ENCODE results near the gene C2CD4A. TPM values are rescaled to one million over a fixed set of nuclear protein-coding genes. Genes with fewer than 3 reads are reported as not detected.

The C2CD4A gene
- total and polyA plus RNA-seq, 2 of the 4 experiments (the other 2 are of a cell fraction), result not detected

DNA sequence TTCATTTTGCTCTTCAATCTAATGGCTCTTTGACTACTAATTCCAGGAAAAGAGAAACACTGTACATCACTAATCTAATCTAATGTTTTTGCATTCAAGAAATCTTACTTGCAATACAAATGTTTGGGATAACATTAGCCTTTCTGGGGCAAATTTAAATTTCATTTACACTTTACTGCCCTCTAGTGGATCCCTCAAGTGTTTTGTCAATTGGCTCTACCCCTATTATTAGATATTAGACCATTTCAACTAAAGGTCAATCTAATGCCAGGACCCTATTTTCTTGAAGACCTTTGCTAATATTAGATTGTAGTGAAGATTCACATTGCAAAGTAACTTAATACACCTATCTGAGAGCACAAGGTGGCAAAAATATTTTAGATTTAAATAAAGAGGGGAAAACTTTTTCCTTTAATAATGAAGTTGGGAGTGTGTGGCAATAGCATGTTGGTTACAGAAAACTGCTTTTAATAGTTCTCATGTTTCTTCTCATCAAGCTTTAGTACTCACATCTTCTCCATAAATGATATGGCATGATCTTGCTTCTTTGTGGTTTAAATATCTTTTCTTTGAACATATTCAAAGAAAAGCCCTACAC, 5.0 kb downstream of the C2CD4A start:
- peaks cover 22% of the 10 kb centered on the region for H3K27me3 ChIP-seq (ENCODE audit: control insufficient read depth, insufficient read depth, low read length)
- no peak overlapping the region for H2AK5ac ChIP-seq (ENCODE audit: low read depth, low read length)
- dilution Hi-C loops (cut with HindIII; ENCODE audit: low sequenced_read_pairs, unreplicated experiment) (no loop called here), in situ Hi-C loops (cut with MboI; ENCODE audit: low sequenced_read_pairs) (no loop called here), intact Hi-C loops (cut with micrococcal nuclease) (loop anchor here (1.0 to 5.0 kb wide), 2 partner anchors 200 to 235 kb away; no protein-coding TSS in a partner anchor)
- H2BK15ac ChIP-seq (ENCODE audit: low read depth, low read length), result no peak overlapping the region
- no peak overlapping the region for H4K8ac ChIP-seq (ENCODE audit: low read depth in 2 of 2, low read length in 2 of 2)
- peak; percentile 36; the same call in 1 of the 2 replicates for ATAC-seq (ENCODE audit: low read depth)
- no peaks in the 10 kb centered on the region for H3K9me3 ChIP-seq (ENCODE audit: control insufficient read depth, insufficient read depth, low read length)
- no peak overlapping the region for H2BK20ac ChIP-seq (ENCODE audit: low read depth, low read length)
- no peaks in the 10 kb centered on the region for H3K79me1 ChIP-seq (ENCODE audit: low read depth in 1 of 2, low read length in 2 of 2)
- H2BK5ac ChIP-seq (ENCODE audit: low read depth, low read length, poor library complexity, severe bottlenecking), result no peak overlapping the region
- H3K14ac ChIP-seq (replicated peaks; ENCODE audit: low read depth, low read length), result no peak overlapping the region
- BruUV-seq (replicated peaks), result no TSS peak
- CTCF ChIA-PET, result interaction anchor here (0.6 kb wide), 1 partner anchor 1451 kb away, joined by 3 read pairs; no protein-coding TSS in a partner anchor
- no peak for TF ChIP-seq RCOR1 (IDR thresholded peaks at IDR 0.05; ENCODE audit: insufficient replicate concordance, low read length)
- TF ChIP-seq, protein P1, sequence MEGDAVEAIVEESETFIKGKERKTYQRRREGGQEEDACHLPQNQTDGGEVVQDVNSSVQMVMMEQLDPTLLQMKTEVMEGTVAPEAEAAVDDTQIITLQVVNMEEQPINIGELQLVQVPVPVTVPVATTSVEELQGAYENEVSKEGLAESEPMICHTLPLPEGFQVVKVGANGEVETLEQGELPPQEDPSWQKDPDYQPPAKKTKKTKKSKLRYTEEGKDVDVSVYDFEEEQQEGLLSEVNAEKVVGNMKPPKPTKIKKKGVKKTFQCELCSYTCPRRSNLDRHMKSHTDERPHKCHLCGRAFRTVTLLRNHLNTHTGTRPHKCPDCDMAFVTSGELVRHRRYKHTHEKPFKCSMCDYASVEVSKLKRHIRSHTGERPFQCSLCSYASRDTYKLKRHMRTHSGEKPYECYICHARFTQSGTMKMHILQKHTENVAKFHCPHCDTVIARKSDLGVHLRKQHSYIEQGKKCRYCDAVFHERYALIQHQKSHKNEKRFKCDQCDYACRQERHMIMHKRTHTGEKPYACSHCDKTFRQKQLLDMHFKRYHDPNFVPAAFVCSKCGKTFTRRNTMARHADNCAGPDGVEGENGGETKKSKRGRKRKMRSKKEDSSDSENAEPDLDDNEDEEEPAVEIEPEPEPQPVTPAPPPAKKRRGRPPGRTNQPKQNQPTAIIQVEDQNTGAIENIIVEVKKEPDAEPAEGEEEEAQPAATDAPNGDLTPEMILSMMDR (conservative IDR thresholded peaks at IDR 0.05; ENCODE audit: low read depth, low read length), result peak; percentile 64
- no peak for TF ChIP-seq CEBPB (IDR thresholded peaks at IDR 0.05; ENCODE audit: low read depth, low read length)
- TF ChIP-seq RFX5 (IDR thresholded peaks at IDR 0.05; ENCODE audit: low read depth, low read length), result no peak
- no peak for TF ChIP-seq MAFK (IDR thresholded peaks at IDR 0.05; ENCODE audit: low read depth, low read length)
- TF ChIP-seq MAZ (IDR thresholded peaks at IDR 0.05; ENCODE audit: borderline replicate concordance, low read depth, low read length), result no peak
- TF ChIP-seq, protein P2, sequence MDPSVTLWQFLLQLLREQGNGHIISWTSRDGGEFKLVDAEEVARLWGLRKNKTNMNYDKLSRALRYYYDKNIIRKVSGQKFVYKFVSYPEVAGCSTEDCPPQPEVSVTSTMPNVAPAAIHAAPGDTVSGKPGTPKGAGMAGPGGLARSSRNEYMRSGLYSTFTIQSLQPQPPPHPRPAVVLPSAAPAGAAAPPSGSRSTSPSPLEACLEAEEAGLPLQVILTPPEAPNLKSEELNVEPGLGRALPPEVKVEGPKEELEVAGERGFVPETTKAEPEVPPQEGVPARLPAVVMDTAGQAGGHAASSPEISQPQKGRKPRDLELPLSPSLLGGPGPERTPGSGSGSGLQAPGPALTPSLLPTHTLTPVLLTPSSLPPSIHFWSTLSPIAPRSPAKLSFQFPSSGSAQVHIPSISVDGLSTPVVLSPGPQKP (IDR thresholded peaks at IDR 0.05; ENCODE audit: borderline replicate concordance, low read depth, low read length), result no peak
- TF ChIP-seq CHD1 (IDR thresholded peaks at IDR 0.05; ENCODE audit: low read depth, low read length), result no peak
- TF ChIP-seq RAD21 (IDR thresholded peaks at IDR 0.05; ENCODE audit: low read length), result peak; percentile 59
- no peak for TF ChIP-seq MXI1 (IDR thresholded peaks at IDR 0.05; ENCODE audit: borderline replicate concordance, low read depth, low read length)
- no peak for TF ChIP-seq POLR2A (IDR thresholded peaks at IDR 0.05; ENCODE audit: low read depth, low read length)
- TF ChIP-seq SMC3 (IDR thresholded peaks at IDR 0.05; ENCODE audit: low read depth, low read length), result peak; percentile 36
- no peak for TF ChIP-seq FOS (IDR thresholded peaks at IDR 0.05; ENCODE audit: low read depth, low read length)
- no peak for TF ChIP-seq NFE2L2 (IDR thresholded peaks at IDR 0.05; ENCODE audit: low read depth, low read length)
- TF ChIP-seq, protein P3, sequence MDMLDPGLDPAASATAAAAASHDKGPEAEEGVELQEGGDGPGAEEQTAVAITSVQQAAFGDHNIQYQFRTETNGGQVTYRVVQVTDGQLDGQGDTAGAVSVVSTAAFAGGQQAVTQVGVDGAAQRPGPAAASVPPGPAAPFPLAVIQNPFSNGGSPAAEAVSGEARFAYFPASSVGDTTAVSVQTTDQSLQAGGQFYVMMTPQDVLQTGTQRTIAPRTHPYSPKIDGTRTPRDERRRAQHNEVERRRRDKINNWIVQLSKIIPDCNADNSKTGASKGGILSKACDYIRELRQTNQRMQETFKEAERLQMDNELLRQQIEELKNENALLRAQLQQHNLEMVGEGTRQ (IDR thresholded peaks at IDR 0.05; ENCODE audit: low read depth, low read length), result no peak
- TF ChIP-seq BHLHE40 (IDR thresholded peaks at IDR 0.05; ENCODE audit: low read depth, low read length), result no peak
- H2AK9ac ChIP-seq (replicated peaks; ENCODE audit: low read depth, low read length, poor library complexity), result no peak overlapping the region
- H3K4me1 ChIP-seq (ENCODE audit: control insufficient read depth, insufficient read depth, low read length), result no peaks in the 10 kb centered on the region
- no peak overlapping the region for H3K4me3 ChIP-seq (ENCODE audit: insufficient read depth, low read depth, low read length)
- H4K5ac ChIP-seq (ENCODE audit: low read depth, low read length), result no peak overlapping the region
- H3K56ac ChIP-seq (ENCODE audit: extremely low read depth, insufficient read depth, low read length), result no peak overlapping the region
- POLR2A ChIA-PET (ENCODE audit: unreplicated experiment), result no interaction called here
- H3K27ac ChIP-seq (ENCODE audit: insufficient read depth, low read length), result no peak overlapping the region
- H3K4ac ChIP-seq (ENCODE audit: low read depth, low read length), result no peak overlapping the region
- DNase-seq, result peak; percentile 57
- no peak overlapping the region for H2AFZ ChIP-seq (replicated peaks; ENCODE audit: low read length, poor library complexity)
- no peaks in the 10 kb centered on the region for H4K20me1 ChIP-seq (ENCODE audit: insufficient read depth, low read length)
- H3K4me2 ChIP-seq (ENCODE audit: low read depth, low read length), result no peak overlapping the region
- no peak overlapping the region for H3K9ac ChIP-seq (ENCODE audit: low read depth, low read length)
- no peak overlapping the region for H4K91ac ChIP-seq (ENCODE audit: insufficient read depth, low read depth, low read length)
- H3K23ac ChIP-seq (ENCODE audit: low read depth, low read length), result no peak overlapping the region
- no peak overlapping the region for H3K18ac ChIP-seq (ENCODE audit: low read depth, low read length)
- H3K9me1 ChIP-seq (ENCODE audit: insufficient read depth, low read length), result no peaks in the 10 kb centered on the region
- no peaks in the 10 kb centered on the region for H3K36me3 ChIP-seq (ENCODE audit: control insufficient read depth, insufficient read depth, low read length)
- no peak overlapping the region for H2BK120ac ChIP-seq (ENCODE audit: low read depth, low read length)

Data from IMR-90 (cell line).